HepG2 (cell line): ENCODE measurements around the gene MRPS18C. TPM values are rescaled to one million over a fixed set of nuclear protein-coding genes. Genes with fewer than 3 reads are reported as not detected.

Experiments used
- ARNT ChIP-seq: fragments of 450-650 bp; IDR thresholded peaks from 2 replicates; pipeline ENCODE4 v1.6.1; 2017
- CCAR2 ChIP-seq: fragments of 200-400 bp; formaldehyde crosslinking; optimal IDR thresholded peaks from 2 replicates; pipeline ENCODE3; 2018; ENCODE audit warnings: low read depth, mild to moderate bottlenecking, low read length, moderate library complexity
- CENPT ChIP-seq: sonication (generic); formaldehyde crosslinking; IDR thresholded peaks from 2 replicates; pipeline ENCODE4 v1.8.0; 2022; ENCODE audit warnings: low read depth, mild to moderate bottlenecking, moderate library complexity, missing genetic modification reagents
- ETV5 ChIP-seq: IDR thresholded peaks from 2 replicates; pipeline ENCODE4 v1.6.1; 2018; ENCODE audit warnings: missing biosample characterization, missing genetic modification reagents, inconsistent platforms, borderline replicate concordance
- FOXK2 ChIP-seq: fragments of 450-650 bp; IDR thresholded peaks from 2 replicates; pipeline ENCODE4 v1.6.1; 2016
- GLMP ChIP-seq: sonication (generic); formaldehyde crosslinking; IDR thresholded peaks from 2 replicates; pipeline ENCODE4 v1.9.0; 2021; ENCODE audit warnings: missing genetic modification reagents, mild to moderate bottlenecking, borderline replicate concordance
- NONO ChIP-seq, 2 experiments: fragments of 450-650 bp in 1 of 2; sonication (generic) in 1 of 2; formaldehyde crosslinking in 1 of 2; IDR thresholded peaks in 1 of 2; conservative IDR thresholded peaks in 1 of 2; 2 replicates each; pipeline versions ENCODE4 v1.6.1 to v1.8.0; 2017 to 2022; ENCODE audit warnings: mild to moderate bottlenecking in 1 of 2, missing genetic modification reagents in 1 of 2, moderate library complexity in 1 of 2
- RXRB ChIP-seq: IDR thresholded peaks from 2 replicates; pipeline ENCODE4 v1.6.1; 2016; ENCODE audit warnings: borderline replicate concordance, missing genetic modification reagents, missing compliant biosample characterization
- SNAI1 ChIP-seq: sonication (generic); formaldehyde crosslinking; IDR thresholded peaks from 2 replicates; pipeline ENCODE4 v1.5.0; 2020; ENCODE audit warnings: mild to moderate bottlenecking, missing genetic modification reagents, borderline replicate concordance
- SPEN ChIP-seq: sonication (generic); formaldehyde crosslinking; IDR thresholded peaks from 2 replicates; pipeline ENCODE4 v1.5.1; 2020; ENCODE audit warnings: low read depth, mild to moderate bottlenecking, missing genetic modification reagents
- SRY ChIP-seq: sonication (generic); formaldehyde crosslinking; IDR thresholded peaks from 2 replicates; pipeline ENCODE4 v1.8.0; 2022; ENCODE audit warnings: mild to moderate bottlenecking, missing genetic modification reagents
- TBL1XR1 ChIP-seq: fragments of 150-350 bp; IDR thresholded peaks from 2 replicates; pipeline ENCODE4 v1.6.1; 2014; ENCODE audit warnings: borderline replicate concordance, low read length; ENCODE audit not compliant: partially characterized antibody
- ZNF136 ChIP-seq: sonication (generic); formaldehyde crosslinking; IDR thresholded peaks from 2 replicates; pipeline ENCODE4 v1.8.1; 2022; ENCODE audit warnings: low read depth, mild to moderate bottlenecking, moderate library complexity, missing genetic modification reagents
- ZNF367 ChIP-seq: sonication (generic); formaldehyde crosslinking; IDR thresholded peaks from 2 replicates; pipeline ENCODE4 v1.4.0; 2020; ENCODE audit warnings: missing genetic modification reagents, borderline replicate concordance
- ZNF431 ChIP-seq: sonication (generic); formaldehyde crosslinking; IDR thresholded peaks from 2 replicates; pipeline ENCODE4 v1.9.0; 2022; ENCODE audit warnings: missing genetic modification reagents, low read depth, mild to moderate bottlenecking, borderline replicate concordance
- ZNF468 ChIP-seq: sonication (generic); formaldehyde crosslinking; IDR thresholded peaks from 2 replicates; pipeline ENCODE4 v1.8.0; 2022; ENCODE audit warnings: mild to moderate bottlenecking, moderate library complexity, missing genetic modification reagents
- ZNF570 ChIP-seq: sonication (generic); formaldehyde crosslinking; IDR thresholded peaks from 2 replicates; pipeline ENCODE4 v1.4.0; 2020; ENCODE audit warnings: mild to moderate bottlenecking, missing genetic modification reagents, borderline replicate concordance
- ZNF652 ChIP-seq: IDR thresholded peaks from 2 replicates; pipeline ENCODE4 v1.6.1; 2016; ENCODE audit warnings: low read depth, borderline replicate concordance
- ZNF772 ChIP-seq: sonication (generic); formaldehyde crosslinking; IDR thresholded peaks from 2 replicates; pipeline ENCODE4 v1.5.0; 2020; ENCODE audit warnings: mild to moderate bottlenecking, missing genetic modification reagents
- ZNF839 ChIP-seq: sonication (generic); formaldehyde crosslinking; IDR thresholded peaks from 2 replicates; pipeline ENCODE4 v1.4.0; 2020; ENCODE audit warnings: missing genetic modification reagents, mild to moderate bottlenecking, borderline replicate concordance
- polyA plus RNA-seq, 8 experiments: library from polyadenylated mRNA; depleted of rRNA in 3 of 8; stranded (reverse) in 7 of 8; unstranded in 1 of 8; fragments of >200 nt; fragmentation: Illumina TruSeq in 4 of 8; extraction: Trizol in 4 of 8; gene quantifications; 2 replicates each; pipeline versions ENCODE4 v1.2.1 to v1.2.3, GENCODE V29; 2011 to 2016; ENCODE audit warnings: low read depth in 4 of 8, missing spikeins in 1 of 8, mixed read lengths in 1 of 8; ENCODE audit not compliant: insufficient read depth in 1 of 8
- total RNA-seq, 5 experiments: library from RNA; depleted of rRNA; stranded (reverse); fragments of >200 nt; fragmentation: Illumina TruSeq; extraction: Trizol; gene quantifications; 2 replicates each; pipeline ENCODE4 v1.2.3, GENCODE V29; 2016; ENCODE audit warnings: low read depth in 1 of 5
- TF ChIP-seq, protein P1 (sequence below): sonication (generic); formaldehyde crosslinking; IDR thresholded peaks from 2 replicates; pipeline ENCODE4 v1.4.0; 2020; ENCODE audit warnings: missing genetic modification reagents
- TF ChIP-seq, protein P2 (sequence below): IDR thresholded peaks from 2 replicates; pipeline ENCODE4 v1.6.1; 2016
- TF ChIP-seq, protein P3 (sequence below): sonication (generic); formaldehyde crosslinking; IDR thresholded peaks from 2 replicates; pipeline ENCODE4 v1.4.0; 2020; ENCODE audit warnings: mild to moderate bottlenecking, low read depth, missing genetic modification reagents

The MRPS18C gene
- total and polyA plus RNA-seq, 2 of the 13 experiments (the other 11 are each of a cell fraction or from before 2014, with no cell fraction given): 45.4 to 124 TPM

DNA sequence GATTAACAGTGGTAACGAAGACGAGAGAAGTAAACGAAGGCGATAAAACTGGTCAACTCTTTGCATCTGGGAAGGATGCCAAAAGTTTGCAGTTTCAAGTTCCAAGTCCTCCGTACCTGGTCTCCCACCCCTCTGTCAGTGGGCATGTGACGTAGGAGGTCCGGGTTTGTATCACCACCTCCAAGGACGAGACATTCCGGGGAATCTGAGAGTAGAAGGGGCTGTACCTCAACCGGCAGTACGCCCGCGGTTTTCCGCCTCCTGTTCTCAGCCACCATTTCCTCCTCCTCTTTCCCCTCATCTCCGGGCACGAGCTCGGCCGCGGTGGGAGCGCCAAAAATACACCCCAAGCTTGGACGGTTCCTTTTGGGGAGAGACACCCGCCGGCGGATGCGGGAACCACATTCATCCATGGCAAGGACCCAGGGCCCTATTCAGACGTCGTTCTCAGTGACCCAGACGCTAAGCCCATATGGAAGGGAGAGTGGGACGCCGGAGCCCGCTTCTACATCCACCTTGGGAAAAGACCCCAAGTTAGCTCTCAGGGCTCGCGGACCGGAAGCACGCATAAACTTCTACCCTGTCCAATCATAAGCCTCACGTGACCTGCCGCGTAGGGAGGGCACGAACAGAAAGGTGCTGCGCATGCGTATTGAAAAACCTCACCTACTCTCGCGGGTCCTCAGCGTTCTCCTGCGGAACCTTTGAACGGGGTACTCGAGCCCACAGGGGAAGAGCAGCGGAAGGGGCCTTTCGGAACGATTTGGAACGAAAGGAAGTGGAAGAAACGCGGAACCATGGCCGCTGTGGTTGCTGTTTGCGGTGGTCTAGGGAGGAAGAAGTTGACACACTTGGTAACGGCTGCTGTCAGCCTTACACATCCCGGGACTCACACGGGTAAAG lies at the start of gene MRPS18C, which contains the start of gene HELQ (continued):
- TF ChIP-seq, protein P1, sequence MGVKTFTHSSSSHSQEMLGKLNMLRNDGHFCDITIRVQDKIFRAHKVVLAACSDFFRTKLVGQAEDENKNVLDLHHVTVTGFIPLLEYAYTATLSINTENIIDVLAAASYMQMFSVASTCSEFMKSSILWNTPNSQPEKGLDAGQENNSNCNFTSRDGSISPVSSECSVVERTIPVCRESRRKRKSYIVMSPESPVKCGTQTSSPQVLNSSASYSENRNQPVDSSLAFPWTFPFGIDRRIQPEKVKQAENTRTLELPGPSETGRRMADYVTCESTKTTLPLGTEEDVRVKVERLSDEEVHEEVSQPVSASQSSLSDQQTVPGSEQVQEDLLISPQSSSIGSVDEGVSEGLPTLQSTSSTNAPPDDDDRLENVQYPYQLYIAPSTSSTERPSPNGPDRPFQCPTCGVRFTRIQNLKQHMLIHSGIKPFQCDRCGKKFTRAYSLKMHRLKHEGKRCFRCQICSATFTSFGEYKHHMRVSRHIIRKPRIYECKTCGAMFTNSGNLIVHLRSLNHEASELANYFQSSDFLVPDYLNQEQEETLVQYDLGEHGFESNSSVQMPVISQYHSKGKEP (CRISPR knock-in tag): no peak; the same call in none of the 2 replicates
- TF ChIP-seq, protein P2, sequence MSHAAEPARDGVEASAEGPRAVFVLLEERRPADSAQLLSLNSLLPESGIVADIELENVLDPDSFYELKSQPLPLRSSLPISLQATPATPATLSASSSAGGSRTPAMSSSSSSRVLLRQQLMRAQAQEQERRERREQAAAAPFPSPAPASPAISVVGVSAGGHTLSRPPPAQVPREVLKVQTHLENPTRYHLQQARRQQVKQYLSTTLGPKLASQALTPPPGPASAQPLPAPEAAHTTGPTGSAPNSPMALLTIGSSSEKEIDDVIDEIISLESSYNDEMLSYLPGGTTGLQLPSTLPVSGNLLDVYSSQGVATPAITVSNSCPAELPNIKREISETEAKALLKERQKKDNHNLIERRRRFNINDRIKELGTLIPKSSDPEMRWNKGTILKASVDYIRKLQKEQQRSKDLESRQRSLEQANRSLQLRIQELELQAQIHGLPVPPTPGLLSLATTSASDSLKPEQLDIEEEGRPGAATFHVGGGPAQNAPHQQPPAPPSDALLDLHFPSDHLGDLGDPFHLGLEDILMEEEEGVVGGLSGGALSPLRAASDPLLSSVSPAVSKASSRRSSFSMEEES (CRISPR knock-in tag): peak; percentile 79
- TF ChIP-seq ZNF772 (CRISPR knock-in tag) (peak; percentile 90), ZNF468 (CRISPR knock-in tag) (no peak), RXRB (CRISPR knock-in tag) (peak; percentile 72; the same call in 1 of the 2 replicates), ZNF431 (peak; percentile 87), FOXK2 (peak; percentile 39; the same call in 1 of the 2 replicates), GLMP (CRISPR knock-in tag) (no peak; the same call in 1 of the 2 replicates), SNAI1 (CRISPR knock-in tag) (0 out of 2 replicates have a peak, but pooled peaks have one; percentile 50), TBL1XR1 (no peak), ZNF367 (CRISPR knock-in tag) (0 out of 2 replicates have a peak, but pooled peaks have one; percentile 21), NONO (IDR thresholded peaks at IDR 0.05) (no peak), NONO (CRISPR knock-in tag; conservative IDR thresholded peaks at IDR 0.05) (peak; percentile 98), ZNF652 (CRISPR knock-in tag) (peak; percentile 70), ETV5 (peak; percentile 87), ZNF839 (CRISPR knock-in tag) (0 out of 2 replicates have a peak, but pooled peaks have one; percentile 31), SRY (peak; percentile 32; the same call in 1 of the 2 replicates), ZNF570 (CRISPR knock-in tag) (no peak), CENPT (CRISPR knock-in tag) (0 out of 2 replicates have a peak, but pooled peaks have one; percentile 68), ARNT (no peak), CCAR2 (peak; percentile 75), SPEN (CRISPR knock-in tag) (peak; percentile 96), ZNF136 (CRISPR knock-in tag) (peak; percentile 82; the same call in 1 of the 2 replicates)
- TF ChIP-seq, protein P3, sequence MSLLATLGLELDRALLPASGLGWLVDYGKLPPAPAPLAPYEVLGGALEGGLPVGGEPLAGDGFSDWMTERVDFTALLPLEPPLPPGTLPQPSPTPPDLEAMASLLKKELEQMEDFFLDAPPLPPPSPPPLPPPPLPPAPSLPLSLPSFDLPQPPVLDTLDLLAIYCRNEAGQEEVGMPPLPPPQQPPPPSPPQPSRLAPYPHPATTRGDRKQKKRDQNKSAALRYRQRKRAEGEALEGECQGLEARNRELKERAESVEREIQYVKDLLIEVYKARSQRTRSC (CRISPR knock-in tag): no peak
